Liver (tissue), 9 donors: ENCODE measurements around the gene MPC1. TPM values are rescaled to one million over a fixed set of nuclear protein-coding genes. Genes with fewer than 3 reads are reported as not detected.
A peak's percentile ranks its signal among the peaks of the same experiment; 100 is the strongest.

ENCODE experiments used
- DNase-seq: peaks from one replicate; pipeline ENCODE4 v3.0.0-alpha.2; 2017; ENCODE audit warnings: low spot score
- H3K27ac ChIP-seq, 2 donors: one replicate each; pipeline ENCODE4 v1.7.0; 2013; ENCODE audit warnings: inconsistent platforms in 2 of 2, low read length in 2 of 2, control low read depth in 1 of 2, low read depth in 1 of 2, mild to moderate bottlenecking in 1 of 2
- H3K27me3 ChIP-seq, 4 donors: one replicate each; pipeline versions ENCODE4 v1.6.1 to v1.7.0; 2013; ENCODE audit warnings: low read length in 3 of 4, inconsistent platforms in 1 of 4, mild to moderate bottlenecking in 1 of 4, moderate library complexity in 1 of 4; ENCODE audit not compliant: control insufficient read depth in 4 of 4, insufficient read depth in 4 of 4
- H3K36me3 ChIP-seq, 4 donors: one replicate each; pipeline versions ENCODE4 v1.6.1 to v1.7.0; 2013; ENCODE audit warnings: low read length in 3 of 4, mild to moderate bottlenecking in 3 of 4, low read depth in 1 of 4, moderate library complexity in 1 of 4; ENCODE audit not compliant: control insufficient read depth in 4 of 4, insufficient read depth in 3 of 4
- H3K4me1 ChIP-seq, 4 donors: one replicate each; pipeline versions ENCODE4 v1.6.1 to v1.7.0; 2013; ENCODE audit warnings: low read length in 3 of 4, mild to moderate bottlenecking in 3 of 4, moderate library complexity in 1 of 4; ENCODE audit not compliant: control insufficient read depth in 4 of 4, insufficient read depth in 4 of 4
- H3K4me3 ChIP-seq, 3 donors: one replicate each; pipeline versions ENCODE4 v1.6.1 to v1.7.0; 2013; ENCODE audit warnings: low read length in 3 of 3, control low read depth in 1 of 3, low read depth in 1 of 3, mild to moderate bottlenecking in 1 of 3
- H3K9ac ChIP-seq, 2 donors: one replicate each; pipeline ENCODE4 v1.7.0; 2013; ENCODE audit warnings: low read length in 2 of 2, mild to moderate bottlenecking in 2 of 2, moderate library complexity in 2 of 2, control low read depth in 1 of 2, low read depth in 1 of 2
- H3K9me3 ChIP-seq, 4 donors: one replicate each; pipeline versions ENCODE4 v1.6.1 to v1.7.0; 2013; ENCODE audit warnings: low read length in 3 of 4; ENCODE audit not compliant: control insufficient read depth in 4 of 4
- ATF3 ChIP-seq: IDR thresholded peaks from 2 replicates; pipeline ENCODE4 v1.6.1; 2016; ENCODE audit warnings: antibody characterized with exemption
- CTCF ChIP-seq: fragments of 150-350 bp; IDR thresholded peaks from 2 replicates; pipeline ENCODE4 v1.5.1; 2017; ENCODE audit warnings: improper control_type of control experiment, low read depth, low read length; ENCODE audit not compliant: missing input control
- EGR1 ChIP-seq, 2 donors: IDR thresholded peaks; 2 replicates each; pipeline ENCODE4 v1.6.1; 2016 to 2018; ENCODE audit warnings: antibody characterized with exemption in 2 of 2, low read depth in 2 of 2
- FOXA1 ChIP-seq: IDR thresholded peaks from 2 replicates; pipeline ENCODE4 v1.6.1; 2016; ENCODE audit warnings: antibody characterized with exemption
- FOXA2 ChIP-seq: IDR thresholded peaks from 2 replicates; pipeline ENCODE4 v1.6.1; 2016; ENCODE audit warnings: antibody characterized with exemption
- GABPA ChIP-seq, 2 donors: IDR thresholded peaks in 1 of 2; conservative IDR thresholded peaks in 1 of 2; 2 replicates each; pipeline ENCODE4 v1.6.1; 2016; ENCODE audit warnings: antibody characterized with exemption in 2 of 2, mild to moderate bottlenecking in 1 of 2, moderate library complexity in 1 of 2
- HNF4A ChIP-seq, 2 donors: conservative IDR thresholded peaks; 2 replicates each; pipeline ENCODE4 v1.6.1; 2016; ENCODE audit warnings: antibody characterized with exemption in 2 of 2, mild to moderate bottlenecking in 2 of 2
- HNF4G ChIP-seq: IDR thresholded peaks from 2 replicates; pipeline ENCODE4 v1.6.1; 2016; ENCODE audit warnings: antibody characterized with exemption
- JUND ChIP-seq, 2 donors: IDR thresholded peaks; 2 replicates each; pipeline ENCODE4 v1.6.1; 2016; ENCODE audit warnings: antibody characterized with exemption in 2 of 2
- MAX ChIP-seq: IDR thresholded peaks from 2 replicates; pipeline ENCODE4 v1.6.1; 2016; ENCODE audit warnings: antibody characterized with exemption
- NR2F2 ChIP-seq: IDR thresholded peaks from 2 replicates; pipeline ENCODE4 v1.6.1; 2016; ENCODE audit warnings: antibody characterized with exemption
- RAD21 ChIP-seq, 2 donors: IDR thresholded peaks; 2 replicates each; pipeline ENCODE4 v1.6.1; 2016; ENCODE audit warnings: antibody characterized with exemption in 2 of 2, mild to moderate bottlenecking in 2 of 2
- REST ChIP-seq: IDR thresholded peaks from 2 replicates; pipeline ENCODE4 v1.6.1; 2016; ENCODE audit warnings: antibody characterized with exemption, mild to moderate bottlenecking
- RXRA ChIP-seq, 2 donors: IDR thresholded peaks; 2 replicates each; pipeline ENCODE4 v1.6.1; 2017 to 2018; ENCODE audit warnings: antibody characterized with exemption in 2 of 2, mild to moderate bottlenecking in 1 of 2
- SP1 ChIP-seq: IDR thresholded peaks from 2 replicates; pipeline ENCODE4 v1.6.1; 2018; ENCODE audit warnings: antibody characterized with exemption, mild to moderate bottlenecking
- TAF1 ChIP-seq: conservative IDR thresholded peaks from 2 replicates; pipeline ENCODE4 v1.6.1; 2016; ENCODE audit warnings: antibody characterized with exemption, mild to moderate bottlenecking
- YY1 ChIP-seq: IDR thresholded peaks from 2 replicates; pipeline ENCODE4 v1.6.1; 2016; ENCODE audit warnings: antibody characterized with exemption, mild to moderate bottlenecking
- ZBTB33 ChIP-seq: IDR thresholded peaks from 2 replicates; pipeline ENCODE4 v1.6.1; 2016; ENCODE audit warnings: antibody characterized with exemption
- WGBS: extraction: QIAGEN DNeasy Blood & Tissue Kit; methylation state at CpG from one replicate; pipeline ENCODE4 v1.1.7; 2013; 5-methylcytosine and 5-hydroxymethylcytosine counted together
- polyA plus RNA-seq, 2 donors: library from polyadenylated mRNA; stranded (reverse) in 1 of 2; unstranded in 1 of 2; fragments of 200-250 nt in 1 of 2; fragments of >200 nt in 1 of 2; fragmentation: Nextera tagmentation in 1 of 2; extraction: Ambion mirVana in 1 of 2; gene quantifications; one replicate each; pipeline versions ENCODE4 v1.2.1 to v1.2.3, GENCODE V29; 2013 to 2015
- total RNA-seq, 2 donors: library from RNA; depleted of rRNA; stranded (reverse); fragments of >200 nt; gene quantifications; one replicate each; pipeline ENCODE4 v1.2.3, GENCODE V29; 2014
- donor health status: healthy.
- donor health status: healthy.
- donor health status: healthy.
- donor health status: healthy.
- donor health status: healthy.

Gene MPC1
- total and polyA plus RNA-seq, 4 donors, result 79.7 to 478 (median 237) TPM

- WGBS, result 29% methylated on average over 6 of the region's 6 CpGs
- H3K9me3 ChIP-seq, result no peaks in the 10 kb centered on the region
- peaks cover 0 to 8% (median 0%) of the 10 kb centered on the region in 4 donors for H3K36me3 ChIP-seq
- no peak for DNase-seq
- H3K9ac ChIP-seq, result no peak overlapping the region
- peaks cover 0 to 12% (median 2%) of the 10 kb centered on the region in 4 donors for H3K4me1 ChIP-seq
- no peak overlapping the region for H3K4me3 ChIP-seq
- no peak for TF ChIP-seq MAX
- TF ChIP-seq HNF4A (conservative IDR thresholded peaks at IDR 0.05), result peak; percentile 35 to 51
- no peak for TF ChIP-seq HNF4G
- no peak for TF ChIP-seq JUND (IDR thresholded peaks at IDR 0.05)
- peak; percentile 29 for TF ChIP-seq FOXA2
- TF ChIP-seq YY1, result no peak
- TF ChIP-seq REST, result no peak
- TF ChIP-seq ATF3, result no peak
- TF ChIP-seq EGR1 (IDR thresholded peaks at IDR 0.05; ENCODE audit: low read depth in 2 of 2), result no peak
- TF ChIP-seq NR2F2, result peak; percentile 66
- peak; percentile 28 for TF ChIP-seq CTCF
- no peak for TF ChIP-seq ZBTB33
- TF ChIP-seq RXRA (IDR thresholded peaks at IDR 0.05), result peak in 1 of 2 donors; percentile 34
- peak; percentile 42 for TF ChIP-seq SP1
- peak; percentile 76 to 78 for TF ChIP-seq RAD21 (IDR thresholded peaks at IDR 0.05)
- TF ChIP-seq FOXA1, result no peak
- no peak for TF ChIP-seq GABPA (IDR thresholded peaks at IDR 0.05 in 1 of 2, conservative IDR thresholded peaks at IDR 0.05 in 1 of 2)
- no peak for TF ChIP-seq TAF1
- no peak overlapping the region for H3K27ac ChIP-seq
- no peaks in the 10 kb centered on the region for H3K27me3 ChIP-seq
Measured at GRCh38 chr6:166420351-166420750, 37.6 kb upstream of the MPC1 start.
